GM12864 (cell line): ENCODE data around the gene PRLHR.

Experiments
- DNase-seq: peaks from one replicate; pipeline ENCODE4 v3.0.0-alpha.2; 2011; ENCODE audit warnings: low read depth
- H3K4me3 ChIP-seq: 2 replicates; pipeline ENCODE4 v1.5.1; 2011; ENCODE audit warnings: mild to moderate bottlenecking, low read depth, low read length, control low read depth
- CTCF ChIP-seq: IDR thresholded peaks from 2 replicates; pipeline ENCODE4 v1.5.1; 2011; ENCODE audit warnings: low read depth, mild to moderate bottlenecking, moderate library complexity, low read length, control low read depth, inconsistent platforms; ENCODE audit errors: missing control alignments

Gene PRLHR

GRCh38 chr10:118542205-118542604, 53.2 kb downstream of the PRLHR start:
- H3K4me3 ChIP-seq: no peak overlapping the region
- DNase-seq: no peak
- no peak for TF ChIP-seq CTCF

GRCh38 chr10:118541718-118542117, 53.7 kb downstream of the PRLHR start:
- DNase-seq: no peak
- H3K4me3 ChIP-seq: no peak overlapping the region
- TF ChIP-seq CTCF: no peak
